Middle frontal gyrus (tissue), 1 donor: ENCODE data around the gene SALL2.

Experiments used
- DNase-seq: peaks from one replicate; pipeline ENCODE4 v3.0.0-alpha.2; 2015; ENCODE audit warnings: low spot score; ENCODE audit errors: extremely low spot score

SALL2 gene

DNA sequence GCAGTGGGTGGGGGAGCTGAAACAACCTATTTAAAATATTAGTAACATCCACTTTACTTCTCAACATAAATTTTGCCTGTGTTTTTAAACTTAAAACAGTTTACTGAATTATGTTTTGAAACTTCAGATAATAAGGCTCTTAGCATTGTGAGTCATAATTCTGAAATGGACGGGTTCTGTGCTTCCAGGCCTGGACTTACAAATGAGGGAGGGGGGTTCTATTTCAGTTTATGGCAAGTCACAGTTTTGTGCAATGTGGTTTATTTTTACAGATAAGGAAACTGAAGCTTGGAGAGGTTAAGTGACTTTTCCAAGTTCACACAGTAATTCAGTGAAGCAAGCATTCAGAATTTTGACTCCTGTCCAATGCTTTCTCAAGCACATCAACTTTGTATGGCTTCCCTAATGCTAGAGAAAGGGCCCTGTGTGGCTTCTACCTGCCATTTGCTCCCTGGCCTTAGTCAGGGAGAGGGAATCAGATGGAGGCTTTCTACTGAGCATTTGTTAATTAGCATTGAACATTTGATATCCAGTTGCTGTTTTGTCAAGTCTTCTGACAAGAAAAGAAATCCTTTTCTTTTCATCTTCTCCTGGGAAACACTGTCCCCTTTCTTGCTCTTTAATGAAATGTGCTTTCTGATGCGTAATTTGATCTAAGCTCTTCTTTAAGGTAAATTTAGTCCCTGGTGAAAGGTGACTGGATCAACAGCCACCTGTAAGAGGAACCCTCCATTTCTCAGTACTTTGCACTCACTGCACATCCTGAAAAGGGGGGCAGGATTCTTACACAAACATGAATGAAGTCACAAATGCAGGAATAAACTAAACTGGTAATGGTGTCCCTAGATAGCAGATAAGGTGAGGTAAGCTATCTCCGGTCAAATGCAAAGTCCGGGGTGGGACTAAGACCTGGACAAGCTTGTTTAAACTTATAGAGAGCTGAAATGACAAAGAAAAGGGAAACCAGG lies 2.5 kb upstream of the SALL2 start:
- no peak for DNase-seq

DNA sequence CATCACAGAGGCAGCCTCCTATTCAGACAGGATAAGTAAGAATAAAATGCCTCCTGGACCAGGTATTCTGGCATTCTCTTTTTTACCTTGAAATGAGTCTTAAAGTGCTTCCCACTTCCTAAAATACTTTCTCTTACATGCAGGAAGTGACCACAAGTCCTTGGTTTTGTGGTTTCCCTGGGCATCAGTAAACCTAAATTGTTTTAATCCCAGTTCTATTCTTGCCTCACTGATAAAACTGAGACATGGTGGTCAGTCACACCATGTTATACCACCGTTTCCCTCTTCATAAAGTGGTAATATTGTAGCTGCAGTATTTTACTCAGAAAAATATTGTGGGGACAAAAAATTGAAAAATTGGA lies 1.2 kb upstream of the SALL2 start:
- DNase-seq = no peak

DNA sequence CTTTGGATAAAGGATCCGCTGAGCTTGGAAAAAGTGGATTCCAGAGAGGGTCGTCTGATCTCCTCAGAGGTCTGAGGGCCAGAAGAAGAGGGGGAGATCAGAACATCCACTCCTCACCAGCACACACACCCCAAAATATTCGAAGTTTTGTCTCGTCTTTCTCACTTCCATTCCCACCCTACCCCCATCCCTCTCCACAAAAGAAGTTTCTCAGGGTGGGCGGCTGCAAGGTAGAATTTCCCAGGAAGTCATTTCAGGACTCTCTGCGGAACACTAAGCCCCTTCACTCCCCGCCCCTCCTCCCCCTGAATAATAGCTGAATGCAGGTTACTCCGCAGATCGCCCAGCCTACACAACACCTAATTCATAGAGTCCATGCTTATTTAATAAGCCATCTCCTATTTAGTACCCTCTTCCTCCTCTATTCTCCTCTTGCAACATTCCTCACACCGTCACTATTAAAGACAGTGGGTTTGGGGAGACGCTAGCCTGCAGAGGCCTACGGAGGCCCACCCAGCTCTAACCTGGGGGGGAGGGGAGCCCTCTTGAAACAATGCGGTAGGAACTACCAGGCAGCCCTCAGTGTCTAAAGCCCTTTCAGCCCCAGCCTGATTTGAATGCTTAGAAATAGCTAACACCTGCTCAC lies 649 bp upstream of the SALL2 start:
- no peak for DNase-seq

DNA sequence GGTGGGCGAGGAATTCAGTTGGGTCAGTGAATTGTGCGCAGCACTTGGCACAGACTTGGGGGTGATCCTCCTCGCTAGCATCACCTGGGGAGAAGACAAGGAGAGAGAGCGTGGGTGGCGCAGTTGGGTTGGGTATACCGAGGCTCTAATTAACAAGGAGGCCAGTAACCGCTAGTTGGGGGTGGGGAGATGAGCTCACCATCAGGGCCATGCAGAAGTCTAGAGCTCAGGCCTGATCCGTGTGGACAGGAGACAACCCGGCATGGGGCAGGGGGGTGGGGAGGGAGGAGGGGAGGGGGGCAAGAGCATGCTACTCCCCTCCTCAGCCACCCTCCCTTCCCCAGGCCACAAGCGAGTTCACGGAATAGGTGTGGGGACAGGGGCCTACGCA lies 580 bp downstream of the SALL2 start:
- no peak for DNase-seq

DNA sequence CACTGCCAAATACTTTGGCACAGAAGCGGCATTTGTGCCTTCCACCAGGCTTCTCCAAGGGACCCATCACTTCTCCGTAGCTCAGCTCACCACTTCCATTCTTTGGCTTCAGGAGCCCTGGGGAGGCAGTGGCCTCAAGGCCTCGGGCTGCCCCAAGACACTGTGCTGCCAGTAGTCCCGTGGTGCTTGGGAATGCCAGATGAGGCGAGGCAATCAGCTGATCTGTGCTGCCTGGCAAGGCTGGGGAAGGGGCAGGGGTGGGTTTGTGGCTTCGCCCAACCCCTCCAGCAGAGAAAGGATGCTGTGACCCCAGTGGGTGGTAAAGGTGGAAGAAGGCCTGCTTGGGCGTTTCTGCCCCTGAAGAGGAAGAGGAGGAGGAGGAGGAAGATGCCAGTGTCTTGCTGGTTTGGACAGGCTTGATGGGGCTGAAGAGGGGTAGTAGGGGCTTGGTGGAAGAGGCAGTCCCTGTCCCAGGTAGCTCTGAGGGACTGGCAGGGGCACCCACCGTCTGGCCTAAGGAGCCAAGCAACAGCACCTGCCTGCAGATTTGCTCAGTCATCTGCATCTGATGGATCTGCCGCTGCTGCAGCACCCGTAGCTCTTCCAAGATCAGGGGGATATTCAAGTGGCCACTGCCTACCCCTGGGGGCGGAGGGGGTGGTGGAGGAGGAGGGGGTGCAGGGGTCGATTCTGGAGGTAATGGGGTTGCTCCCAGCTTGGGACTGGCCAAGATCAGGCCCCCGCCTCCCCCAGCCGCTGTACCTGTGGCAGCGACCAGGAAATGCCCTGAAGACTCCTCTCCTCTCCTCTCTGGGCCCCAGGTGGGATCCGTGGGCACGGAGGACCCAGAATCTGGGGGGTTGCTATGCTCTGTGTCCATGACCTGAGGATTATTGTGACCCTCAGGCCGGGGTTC lies 1.3 kb downstream of the SALL2 start:
- DNase-seq = no peak

DNA sequence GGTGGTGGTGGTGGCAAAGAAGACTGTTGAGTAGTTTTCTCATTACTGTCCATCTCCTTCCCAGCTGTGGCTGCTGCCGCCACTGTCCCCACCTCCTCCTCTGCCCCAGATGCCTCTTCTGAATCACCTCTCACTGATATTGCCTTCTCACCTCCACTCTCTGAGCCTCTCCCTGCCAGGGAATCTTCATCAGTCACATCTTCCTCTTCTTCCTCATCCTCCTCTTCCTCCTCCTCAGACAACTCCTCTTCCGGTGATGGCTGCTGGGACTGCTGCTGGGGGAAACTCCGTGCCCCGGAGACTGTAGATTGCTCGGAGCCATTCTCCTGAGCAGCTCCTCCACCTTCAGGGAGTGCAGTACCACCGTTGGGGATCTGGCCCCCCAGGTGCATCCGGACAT lies 2.9 kb downstream of the SALL2 start:
- DNase-seq = no peak

DNA sequence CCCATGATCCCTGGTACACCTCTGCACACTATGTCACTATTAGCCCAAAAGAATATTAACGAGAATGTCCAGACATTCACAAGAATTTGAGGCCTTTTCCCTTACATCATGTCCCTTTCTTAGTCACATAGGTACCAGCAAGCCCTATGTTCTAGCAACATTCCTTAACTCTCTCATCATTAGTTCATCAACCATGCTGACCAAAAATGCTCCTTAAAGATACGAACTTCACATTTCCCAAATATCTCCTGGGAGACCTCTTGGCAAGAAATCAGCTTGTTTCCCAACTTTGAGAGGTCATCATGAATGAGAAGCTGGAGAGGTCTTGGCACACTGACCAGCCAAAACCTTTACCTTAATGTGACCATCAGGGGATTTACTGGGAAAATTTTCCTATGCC lies 4.6 kb downstream of the SALL2 start:
- no peak for DNase-seq

DNA sequence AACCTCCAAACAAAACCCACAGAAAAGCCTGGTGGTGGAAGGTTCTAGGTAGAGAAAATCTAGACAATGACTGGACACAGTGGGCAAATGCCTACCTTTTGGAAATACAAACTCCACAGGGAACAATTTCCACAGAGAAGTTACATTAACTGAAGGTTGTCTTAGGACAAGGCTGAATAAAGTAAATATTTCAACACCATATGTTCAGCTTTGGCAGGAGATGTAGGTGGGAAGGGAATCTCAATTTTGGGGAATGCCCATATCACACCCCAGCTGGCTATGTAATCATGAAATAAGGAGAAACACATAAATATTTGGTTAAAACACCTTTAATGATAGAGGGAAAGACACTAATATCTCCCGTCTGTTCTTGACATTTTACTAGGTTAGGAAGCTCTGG lies 5.4 kb downstream of the SALL2 start:
- no peak for DNase-seq

DNA sequence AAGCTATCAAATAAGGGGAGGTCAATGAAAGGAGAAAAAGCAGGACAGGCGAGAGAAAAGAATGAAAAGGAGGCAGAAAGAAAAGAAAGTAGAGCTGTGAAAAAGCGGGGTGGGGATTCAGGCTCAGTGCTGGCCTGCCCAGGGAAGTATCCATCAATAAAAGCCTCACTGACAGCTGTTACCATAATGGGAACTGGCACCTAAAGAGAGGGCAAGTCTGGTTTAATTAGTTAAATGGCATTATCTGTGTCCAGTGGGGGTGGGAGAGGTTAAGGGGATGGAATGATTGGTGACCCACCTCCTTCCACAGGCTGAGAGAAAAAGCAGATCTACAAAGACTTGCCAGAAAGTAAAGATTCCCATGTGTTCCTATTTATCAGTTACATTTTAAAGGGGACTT lies 7.4 kb downstream of the SALL2 start:
- DNase-seq = no peak

DNA sequence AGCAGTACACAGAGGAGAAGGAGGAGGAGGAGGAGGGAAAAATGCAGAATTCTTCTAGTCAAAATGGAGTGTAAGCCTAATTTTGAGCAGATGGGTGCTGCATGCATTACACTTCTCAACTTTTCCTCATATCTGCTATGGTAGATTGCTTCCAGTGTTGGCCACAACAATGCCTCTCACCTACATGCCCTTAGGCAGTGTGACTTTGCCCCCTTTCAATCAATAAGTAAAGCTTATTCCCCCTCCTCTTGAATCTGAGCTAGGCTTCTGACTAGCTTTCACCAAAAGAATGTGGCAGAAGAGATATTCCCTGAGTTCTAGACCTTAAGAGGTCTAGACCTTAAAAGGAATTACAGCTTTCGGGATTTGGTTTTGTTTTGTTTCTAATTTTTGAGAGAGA lies 11.8 kb downstream of the SALL2 start:
- no peak for DNase-seq

DNA sequence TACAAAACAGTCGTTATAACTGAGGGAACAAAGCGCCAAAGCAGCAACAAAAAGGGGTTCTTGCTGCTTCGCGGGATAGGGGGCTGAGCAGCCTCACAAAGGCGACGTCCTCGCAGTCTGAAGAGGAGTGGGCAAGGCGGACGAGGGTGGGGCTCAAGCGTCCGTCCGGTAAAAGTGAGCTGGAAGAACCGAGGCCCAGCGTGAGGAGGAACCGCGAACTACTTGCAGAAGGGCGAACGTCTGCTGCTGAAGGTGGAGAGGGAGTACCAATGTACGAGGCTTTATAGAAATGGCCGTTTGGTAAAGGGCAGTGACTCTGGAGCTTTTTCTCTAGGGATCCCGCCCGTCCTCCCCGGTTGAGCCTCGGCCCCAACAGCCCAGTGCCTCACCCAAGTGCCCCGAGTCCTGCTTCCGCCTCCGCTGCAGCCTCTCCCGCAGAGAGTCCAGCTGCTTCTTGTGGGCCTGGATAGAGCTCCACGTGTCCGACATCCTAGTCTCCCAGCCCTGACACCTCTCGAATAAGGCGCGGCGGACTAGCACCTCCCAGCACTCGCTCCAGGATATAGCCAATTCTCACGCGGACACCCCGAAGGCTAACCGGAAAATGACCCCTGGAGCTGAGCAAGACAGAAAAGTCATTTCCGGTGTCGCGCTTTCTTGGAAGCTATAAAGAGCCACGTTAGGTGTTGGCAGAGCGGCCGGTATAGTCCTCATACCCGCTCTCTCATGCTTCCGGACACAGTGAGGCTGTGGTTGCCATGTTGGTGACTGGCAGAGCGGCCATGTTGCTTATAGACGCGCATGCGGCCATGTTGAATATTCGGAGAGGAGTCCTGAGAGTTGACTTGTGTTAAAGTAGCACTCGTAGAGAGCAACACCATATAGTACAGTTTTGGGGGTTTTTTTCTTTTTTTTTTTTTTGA lies 15.2 kb downstream of the SALL2 start, which contains the start of gene METTL3:
TSS of gene METTL3 (minus strand) at position 606 of the 923 bp plus-strand sequence. CDS start at position 489, 117 bp downstream.
- DNase-seq = peak; percentile 99

DNA sequence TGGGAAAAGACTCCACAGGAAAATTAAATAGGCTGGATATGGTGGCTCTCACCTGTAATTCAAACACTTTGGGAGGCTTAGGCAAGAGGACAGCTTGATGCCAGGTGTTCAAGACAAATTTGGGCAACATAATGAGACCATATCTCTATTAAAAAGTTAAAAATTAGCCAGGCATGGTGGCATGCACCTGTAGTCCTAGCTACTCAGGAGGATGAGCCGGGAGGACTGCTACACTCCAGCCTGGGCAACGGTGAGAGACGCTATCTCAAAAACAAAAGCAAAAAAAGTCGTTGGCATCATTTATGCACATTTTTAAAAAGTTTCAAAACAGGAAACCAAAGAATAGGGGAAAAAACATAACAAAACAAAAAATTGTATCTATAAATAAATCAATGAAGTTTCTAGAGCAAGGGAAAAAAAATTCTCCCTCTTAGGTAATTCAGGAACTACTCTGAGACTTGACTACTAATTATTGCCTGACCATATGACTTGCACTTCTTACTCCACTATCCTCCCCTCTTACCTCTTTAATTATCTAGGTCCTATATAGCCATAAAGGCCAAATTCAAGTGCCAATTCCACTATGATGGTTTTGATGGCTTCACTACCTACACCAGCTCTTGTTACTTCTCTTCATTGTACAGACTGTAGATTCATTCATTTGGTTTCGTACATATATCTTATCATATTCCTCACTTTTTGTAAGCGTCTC lies 16.6 kb downstream of the SALL2 start:
- no peak for DNase-seq

DNA sequence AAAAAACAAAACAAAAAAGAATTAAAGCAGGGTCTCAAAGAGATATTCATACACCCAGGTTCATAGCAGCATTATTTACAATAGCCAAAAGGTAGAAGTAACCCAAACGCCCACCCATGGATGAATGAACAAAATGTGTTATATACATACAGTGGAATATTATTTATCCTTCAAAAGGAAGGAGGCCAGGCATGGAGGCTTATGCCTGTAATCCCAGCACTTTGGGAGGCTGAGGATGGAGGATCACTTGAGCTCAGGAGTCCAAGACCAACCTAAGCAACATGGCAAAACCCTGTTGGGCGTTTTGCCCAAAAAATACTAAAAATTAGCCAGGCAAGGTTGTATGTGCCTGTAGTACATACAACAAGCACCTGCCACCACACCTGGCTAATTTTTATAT lies 19.6 kb downstream of the SALL2 start:
- DNase-seq = no peak

DNA sequence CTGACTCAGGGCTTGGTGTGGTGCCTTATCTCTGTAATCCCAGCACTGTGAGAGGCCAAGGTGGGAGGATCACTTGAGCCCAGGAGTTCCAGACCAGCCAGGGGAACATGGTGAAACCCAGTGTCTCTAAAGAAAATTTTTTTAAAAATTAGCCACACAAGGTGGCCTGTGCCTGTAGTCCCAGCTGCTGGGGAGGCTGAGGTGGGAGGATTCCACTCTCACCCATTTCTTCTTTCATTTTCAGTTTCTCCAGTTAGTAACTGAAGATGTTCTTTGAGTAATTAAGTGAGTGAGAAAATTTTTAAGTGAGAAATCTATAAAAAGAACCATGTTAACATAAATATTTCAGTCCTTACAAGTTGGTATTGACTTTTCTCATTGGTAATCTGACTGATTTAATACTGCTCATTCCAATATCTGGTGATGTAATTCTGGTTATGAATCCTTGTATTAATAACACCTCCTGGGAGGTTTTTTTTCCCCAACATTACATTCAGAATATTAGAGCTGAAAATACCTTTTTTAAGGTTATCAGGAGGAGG lies 21.1 kb downstream of the SALL2 start:
- no peak for DNase-seq

DNA sequence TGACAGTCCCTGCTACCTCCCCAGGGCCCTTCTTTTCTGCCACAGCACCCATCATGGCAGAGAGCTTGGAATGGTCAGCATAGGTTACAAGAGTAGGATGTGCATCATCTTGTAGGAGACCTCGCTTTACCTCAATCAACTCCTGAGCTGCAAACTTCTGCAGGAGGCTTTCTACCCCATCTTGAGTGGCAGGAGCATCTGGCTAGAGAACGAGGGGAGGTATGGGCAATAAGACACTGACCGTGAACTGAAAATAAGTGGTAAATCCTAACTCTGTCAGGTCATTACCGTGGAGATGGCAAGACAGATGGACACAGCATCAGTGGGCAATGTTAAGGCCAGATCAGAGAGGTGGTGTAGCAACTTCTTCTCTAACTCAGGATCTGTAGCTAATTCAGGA lies 22.8 kb downstream of the SALL2 start:
- no peak for DNase-seq

DNA sequence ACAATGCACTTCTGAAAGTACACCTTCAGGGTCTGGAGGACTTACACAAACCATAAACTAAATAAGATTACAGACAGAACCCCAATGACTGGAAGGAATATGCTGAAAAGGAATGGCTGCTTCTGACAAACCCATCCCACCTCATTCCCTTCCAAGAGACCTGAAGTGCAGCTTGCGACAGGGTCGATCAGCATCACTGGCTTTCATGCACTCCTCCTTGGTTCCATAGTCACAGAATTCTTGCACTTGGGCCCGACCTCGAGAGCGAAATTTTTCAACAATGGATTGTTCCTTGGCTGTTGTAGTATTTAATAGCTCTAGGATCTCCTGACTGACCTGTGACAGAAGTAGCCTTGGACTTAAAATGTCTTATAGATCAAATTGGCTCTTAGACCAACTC lies 24.6 kb downstream of the SALL2 start:
- no peak for DNase-seq

DNA sequence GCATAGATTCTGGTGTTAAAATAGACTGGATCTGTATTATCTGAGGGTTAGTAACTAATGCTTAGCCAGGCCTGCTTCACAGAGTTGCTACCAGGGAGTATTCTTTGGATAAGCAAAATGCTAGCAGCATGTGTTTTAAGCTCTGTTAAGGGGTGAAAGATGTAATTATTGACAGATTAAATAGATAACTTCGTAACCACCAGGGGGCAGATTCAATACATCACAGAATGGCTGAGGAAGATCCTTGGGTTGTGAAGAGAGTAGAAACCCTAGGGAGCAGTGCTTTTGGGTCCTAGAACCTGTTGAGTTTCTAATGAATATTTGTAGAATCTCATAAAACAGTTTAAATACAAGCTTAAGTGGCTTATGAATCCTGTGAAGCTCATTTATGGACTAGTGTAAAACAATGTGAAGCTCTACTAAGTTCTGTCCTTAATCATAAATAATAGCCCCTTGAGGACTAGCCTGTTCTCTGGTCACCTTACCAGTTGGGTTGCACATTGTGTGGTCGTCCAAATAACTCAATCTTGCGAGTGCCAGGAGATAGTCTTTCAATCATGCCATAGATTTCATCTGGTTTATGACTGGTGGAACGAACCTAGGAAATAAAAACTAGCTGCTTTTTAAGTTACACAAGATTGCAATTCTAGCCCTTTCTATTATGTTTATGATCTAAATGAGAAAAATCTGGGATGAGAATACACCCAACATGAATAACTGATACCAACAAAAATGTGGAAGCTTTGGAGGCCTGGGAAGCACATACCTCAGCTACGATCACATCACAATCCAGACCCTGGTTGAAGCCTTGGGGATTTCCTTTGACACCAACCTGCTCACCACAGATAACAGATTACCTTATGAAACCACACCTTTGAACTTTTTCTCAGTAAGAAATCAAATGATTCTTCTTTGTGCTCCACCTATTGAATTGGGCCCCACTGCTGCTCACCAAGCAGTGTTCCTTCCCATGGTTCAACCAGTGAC lies 27.3 kb downstream of the SALL2 start:
- peak; percentile 44 for DNase-seq

DNA sequence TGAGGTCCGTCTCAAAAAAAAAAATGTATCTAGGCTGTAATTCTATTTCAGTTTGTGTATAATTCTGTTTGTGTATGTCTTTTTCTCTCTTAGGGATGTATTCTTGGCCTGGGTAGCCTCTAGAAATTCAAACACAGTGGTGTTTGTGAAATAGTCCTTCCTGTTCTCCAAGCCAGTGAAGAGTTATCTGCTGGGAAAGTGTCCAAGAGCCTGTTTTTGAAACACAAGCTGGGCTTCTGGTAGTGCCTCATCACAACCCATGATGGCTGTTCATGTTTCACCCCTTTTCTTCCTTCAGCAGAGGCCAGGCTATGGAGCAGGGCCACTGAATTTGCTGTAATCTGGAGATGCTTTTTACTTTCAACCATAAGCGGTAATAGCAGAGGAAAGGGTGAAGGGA lies 29.7 kb downstream of the SALL2 start:
- DNase-seq = no peak
